Activated CD4-positive, alpha-beta T cell treated with anti-CD3 and anti-CD28 coated beads, Interleukin-2, Interleukin-6, amounts not matched to agents 100 ng/mL and 50 ng/mL, durations not matched to agents 16 hours and 8 hours (primary cell): ENCODE measurements around the gene SGMS1.

Source experiments
- DNase-seq: peaks from one replicate; pipeline ENCODE4 v3.0.0-alpha.2; 2020

Gene SGMS1

DNA sequence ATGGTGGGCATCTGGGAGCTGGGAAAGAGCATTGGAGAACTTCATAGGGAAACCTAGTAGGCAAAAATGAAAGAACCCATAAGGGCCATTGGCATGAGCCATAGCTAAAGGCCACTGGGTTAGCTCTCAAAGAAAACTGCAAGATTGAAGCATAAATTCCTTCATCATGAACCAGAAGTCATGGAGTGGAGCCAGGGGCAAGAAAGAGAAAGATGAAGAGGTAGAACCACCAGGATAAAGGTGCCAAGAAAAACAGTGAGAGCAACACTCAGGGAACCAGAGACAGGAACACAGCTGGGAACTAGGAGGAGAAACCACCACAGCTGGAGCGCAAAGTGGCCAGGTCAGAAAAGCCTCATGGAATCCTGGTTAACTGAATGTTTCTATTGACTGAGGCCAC is 11.5 kb upstream of the SGMS1 start:
- DNase-seq = no peak

DNA sequence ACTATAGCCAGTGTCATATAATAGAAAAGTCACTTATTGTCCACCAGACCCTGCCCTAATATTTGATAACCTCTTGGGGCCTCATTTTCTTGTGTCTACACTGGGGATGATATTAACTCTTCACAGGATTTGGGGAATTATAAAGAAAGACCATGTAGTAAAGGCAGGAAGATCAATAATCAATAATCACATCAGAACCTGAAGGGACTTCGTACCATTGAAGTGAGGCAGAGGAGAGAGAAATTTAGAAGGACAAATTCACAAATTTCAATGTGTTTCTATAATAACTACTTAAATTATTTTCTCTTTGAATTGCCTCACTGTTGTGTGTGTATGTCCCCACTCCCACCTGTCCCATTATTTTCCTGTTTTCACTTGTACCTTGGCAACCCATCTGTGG is 10.7 kb upstream of the SGMS1 start:
- no peak for DNase-seq

DNA sequence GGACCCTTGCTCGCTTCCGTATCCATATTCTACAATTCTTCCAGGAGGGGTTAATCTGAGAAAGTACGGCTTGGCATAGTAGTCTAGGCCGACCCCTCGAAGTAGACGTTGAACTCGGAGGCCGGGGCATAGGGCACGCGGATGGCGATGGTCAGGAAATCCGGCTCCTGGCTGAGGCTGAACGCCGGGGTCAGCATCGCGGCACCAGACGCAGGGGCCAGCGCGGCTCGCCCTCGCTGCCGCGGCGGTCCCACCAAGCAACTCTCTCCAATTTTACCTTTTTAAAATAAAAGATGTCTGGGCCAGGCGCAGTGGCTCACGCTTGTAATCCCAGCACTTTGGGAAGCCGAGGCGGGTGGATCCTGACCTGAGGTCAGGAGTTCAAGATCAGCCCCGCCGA is 7.3 kb upstream of the SGMS1 start:
- DNase-seq = no peak

DNA sequence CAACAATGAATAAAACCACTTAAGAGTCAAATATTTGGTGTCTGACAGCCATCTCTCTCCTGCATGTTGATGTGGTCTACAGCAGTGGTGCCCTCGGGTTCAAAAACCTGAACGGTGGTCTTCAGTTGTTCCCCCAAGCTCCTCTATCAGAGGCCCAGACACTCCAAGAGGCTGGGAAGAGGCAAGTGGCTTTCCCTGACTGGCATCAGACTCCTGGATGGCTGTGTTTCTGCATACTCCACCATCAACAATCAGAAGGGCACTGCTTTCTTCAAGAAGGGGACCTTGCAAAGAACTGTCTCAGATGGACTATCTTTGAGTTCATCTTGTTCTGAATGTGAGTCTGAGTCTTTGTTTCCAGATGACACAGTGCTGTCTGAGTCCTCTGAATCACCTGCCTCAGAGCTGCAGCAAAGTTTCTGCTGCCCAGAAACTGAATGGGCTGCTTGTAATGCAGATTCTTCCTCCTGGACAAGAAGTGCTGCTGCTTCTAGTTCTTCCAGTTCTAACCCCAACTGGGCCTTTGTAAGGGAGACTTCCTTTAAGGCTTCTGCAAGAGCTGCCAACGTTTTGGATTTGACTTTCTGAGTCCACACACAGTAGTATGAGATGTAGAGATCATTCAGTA is 5.9 kb upstream of the SGMS1 start:
- peak; percentile 68 for DNase-seq

DNA sequence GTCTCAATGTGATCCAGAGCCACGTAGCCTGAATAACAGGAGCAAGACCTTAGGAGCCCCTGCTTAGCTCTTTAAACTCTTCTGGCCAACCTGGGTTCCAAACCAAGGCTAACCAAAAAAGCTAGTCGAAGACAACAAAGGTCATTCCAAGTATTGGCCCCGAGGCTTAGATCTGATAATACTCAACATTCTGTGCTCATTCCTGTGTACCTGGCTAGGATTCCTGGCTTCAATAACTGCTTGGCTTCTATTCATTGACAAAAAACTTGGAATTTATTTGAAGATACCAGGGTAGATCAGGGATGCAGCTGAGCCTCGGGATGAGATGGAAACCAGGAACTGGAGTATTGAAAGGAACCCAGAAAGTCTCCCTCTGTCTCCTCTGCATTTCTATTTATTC is 4.1 kb upstream of the SGMS1 start:
- DNase-seq = no peak

DNA sequence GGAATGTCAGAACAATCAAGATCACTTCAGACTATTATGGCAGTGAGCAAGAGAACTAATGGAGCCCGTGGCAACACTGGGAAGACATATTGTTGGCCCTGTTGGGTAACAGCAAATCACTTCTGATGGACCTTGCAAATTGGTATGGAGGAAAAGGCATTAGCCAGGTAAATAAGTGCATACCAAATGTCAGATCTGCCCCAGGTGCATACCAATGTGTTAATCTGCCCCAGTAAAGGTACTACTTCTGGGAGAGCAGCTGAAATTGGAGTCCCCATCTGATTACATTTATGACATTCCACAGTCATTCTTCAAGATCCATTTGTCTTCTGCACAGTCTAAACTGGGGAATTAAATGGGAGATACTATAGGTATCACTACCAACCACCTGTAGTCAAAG is 3.7 kb upstream of the SGMS1 start:
- DNase-seq = no peak

DNA sequence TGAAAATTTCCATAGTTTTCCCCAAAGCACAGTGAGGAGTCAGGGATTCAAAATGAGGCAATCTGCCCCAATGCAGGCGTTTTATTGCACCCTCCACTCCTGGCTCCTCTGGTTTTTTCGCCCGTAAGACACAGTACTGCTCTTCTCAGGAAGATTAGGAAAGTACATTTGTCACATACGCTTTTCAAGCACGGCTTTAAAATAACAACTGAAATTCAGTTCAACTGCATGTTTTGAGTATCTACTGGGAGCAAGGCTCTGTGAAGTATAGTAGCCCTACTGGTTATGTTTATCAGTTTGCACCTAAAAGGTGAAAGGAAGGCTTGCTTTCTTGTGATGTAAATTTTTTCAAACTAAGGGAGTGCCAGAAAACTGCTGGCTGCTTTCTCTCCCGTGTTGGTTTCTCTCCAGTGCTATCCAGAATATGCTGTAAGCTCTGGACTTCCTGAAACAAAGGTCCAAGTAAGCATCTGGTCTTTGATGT is 1.9 kb upstream of the SGMS1 start:
- no peak for DNase-seq

DNA sequence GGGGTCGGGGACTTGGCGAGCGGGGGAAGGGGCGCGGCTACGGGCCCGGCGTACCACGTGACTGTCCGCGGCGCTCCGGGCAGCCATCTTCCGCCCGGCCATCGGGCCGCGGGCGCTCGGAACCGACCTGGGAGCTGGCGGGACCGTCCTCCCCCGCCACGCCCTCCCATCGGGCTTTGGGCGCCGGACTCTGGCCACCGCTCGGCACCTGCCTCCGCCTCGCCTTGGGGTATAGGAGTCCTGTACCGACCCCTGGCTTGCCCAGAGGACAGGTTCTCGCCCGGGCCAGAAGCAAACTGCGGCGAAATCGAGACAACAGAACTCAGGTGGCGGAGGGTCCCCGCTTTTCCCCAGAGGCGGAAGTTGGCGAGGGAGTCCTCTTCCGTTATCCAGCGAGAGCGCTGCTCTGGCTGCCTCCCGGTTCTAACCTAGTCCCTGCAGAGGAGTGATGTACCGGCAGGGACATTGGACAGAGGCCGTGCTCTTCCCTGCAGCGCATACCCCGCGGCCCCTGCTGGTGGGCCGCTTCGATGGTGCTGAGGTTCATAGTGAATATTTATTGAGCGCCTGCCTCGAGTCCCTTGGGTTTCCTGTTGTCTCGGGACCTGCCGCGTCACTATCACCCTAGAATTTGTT is 1.2 kb upstream of the SGMS1 start:
- DNase-seq = peak; percentile 66

DNA sequence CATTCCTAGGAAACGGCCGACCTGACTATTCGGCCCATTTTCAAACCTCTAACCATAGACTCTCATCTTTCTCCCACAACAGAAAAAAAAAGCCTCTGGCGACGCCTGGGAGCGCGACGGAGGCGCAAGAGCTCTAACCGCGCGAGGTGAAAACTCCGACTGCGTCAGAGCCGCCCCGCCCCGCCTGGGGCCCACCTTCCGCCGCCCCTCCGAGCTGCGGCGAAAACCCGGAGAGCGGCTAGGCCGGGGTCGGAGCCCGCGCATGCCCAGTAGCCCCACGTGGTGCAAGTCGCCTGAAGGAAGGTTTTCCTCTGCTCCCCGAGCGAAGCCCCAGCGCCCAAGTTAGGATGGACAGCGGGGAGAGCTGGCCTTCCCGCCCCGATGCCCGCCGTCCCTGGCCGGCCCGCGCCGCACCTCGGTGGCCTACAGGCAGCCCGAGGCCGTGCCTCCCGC is 683 bp upstream of the SGMS1 start:
- DNase-seq = peak; percentile 96

DNA sequence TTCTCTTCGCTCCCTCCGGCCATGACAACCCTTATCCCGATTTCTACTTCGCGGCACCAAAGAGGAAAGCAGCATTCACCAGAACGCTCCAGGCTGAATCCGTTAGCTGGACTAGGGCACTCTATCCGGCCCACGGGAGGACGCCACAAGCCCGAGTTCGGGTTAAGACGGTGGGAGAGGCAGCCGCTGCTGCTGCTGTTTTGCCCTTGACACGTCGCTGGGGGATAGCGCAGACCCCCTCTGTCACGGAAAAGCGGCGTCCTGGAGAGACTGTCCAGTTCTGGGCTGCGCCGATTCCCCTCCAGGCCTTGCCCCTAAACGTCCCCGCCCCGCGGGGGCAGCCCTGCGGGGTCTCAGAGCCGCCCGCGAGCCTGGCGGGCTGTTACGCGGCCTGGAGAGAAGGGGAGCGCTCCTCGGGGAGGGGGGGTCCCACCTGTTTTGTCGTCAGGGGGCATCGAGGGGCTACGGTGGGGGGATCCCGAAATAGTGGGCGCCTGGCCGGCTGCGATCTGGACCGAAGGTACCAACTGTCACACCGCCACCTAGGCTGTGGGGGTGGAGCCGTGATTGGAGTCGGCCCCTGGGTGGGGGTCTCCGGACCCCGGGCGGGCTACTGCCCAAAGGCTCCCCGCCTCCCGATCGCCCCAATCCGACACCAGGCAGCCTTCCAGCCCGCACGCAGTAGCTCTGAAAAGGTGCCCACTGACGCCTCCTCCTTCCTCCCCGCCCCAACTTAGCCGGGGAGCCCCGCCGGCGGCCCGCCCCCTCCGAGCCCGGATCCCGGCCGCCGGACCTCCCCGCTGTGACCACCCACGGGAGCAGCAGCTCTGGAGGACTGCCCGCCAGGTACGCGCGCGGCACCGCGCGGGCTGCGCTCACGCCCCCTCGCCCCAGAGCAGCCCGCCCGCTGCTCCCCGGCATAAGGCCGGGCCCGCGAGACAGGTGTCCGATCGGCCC is 772 bp downstream of the SGMS1 start:
- DNase-seq = peak; percentile 59

DNA sequence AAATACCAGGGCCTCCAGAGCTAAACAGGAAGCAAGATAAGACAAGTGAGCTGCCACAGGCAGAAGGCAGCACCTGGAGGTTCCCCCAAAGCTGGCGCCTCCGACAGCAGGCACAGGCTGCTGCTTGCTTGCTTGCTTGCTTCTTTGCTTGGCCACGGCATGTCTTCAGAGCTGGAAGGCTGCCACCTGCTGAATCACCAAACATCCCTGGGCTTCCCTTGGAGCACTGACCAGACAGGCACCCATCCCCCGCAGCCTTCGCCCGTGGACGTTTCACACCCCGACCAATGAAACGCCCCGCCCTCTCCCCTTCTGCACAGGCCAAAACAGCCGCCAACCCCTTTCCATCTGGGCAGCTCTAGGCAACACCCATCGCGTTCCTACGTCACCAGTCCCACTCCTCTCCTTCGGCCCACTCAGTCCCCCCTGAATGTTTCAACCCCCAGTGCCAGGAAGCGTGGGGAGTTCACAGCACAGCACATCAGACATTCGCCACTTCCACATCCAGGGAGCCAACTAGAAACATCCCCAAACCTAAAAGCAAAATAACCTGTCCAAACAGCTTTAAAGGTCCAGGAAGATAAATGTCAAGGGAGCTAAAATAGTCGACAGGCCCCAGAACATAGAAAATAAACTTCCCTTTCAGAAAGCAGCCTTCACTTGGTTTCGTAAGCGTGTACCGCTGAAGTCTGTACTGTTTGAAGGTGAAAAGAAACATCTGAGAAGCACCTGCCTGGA is 1.6 kb downstream of the SGMS1 start:
- peak; percentile 69 for DNase-seq

DNA sequence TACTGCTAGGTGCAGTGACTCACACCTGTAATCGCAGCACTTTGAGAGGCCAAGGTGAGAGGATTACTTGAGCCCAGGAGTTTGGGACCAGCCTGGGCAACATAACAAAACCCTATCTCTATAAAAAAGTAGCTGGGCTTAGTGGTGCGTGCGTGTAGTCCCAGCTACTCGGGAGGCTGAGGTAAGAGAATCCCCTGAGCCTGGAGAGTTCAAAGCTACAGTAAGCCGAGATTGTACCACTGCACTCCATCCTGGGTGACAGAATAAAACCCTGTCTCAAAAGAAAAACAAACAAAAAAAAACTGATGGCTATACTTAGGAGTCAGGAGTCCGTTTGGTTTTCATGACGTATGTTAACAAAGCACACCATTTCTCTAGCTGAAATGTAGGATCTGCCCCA is 2.9 kb downstream of the SGMS1 start:
- DNase-seq = no peak

DNA sequence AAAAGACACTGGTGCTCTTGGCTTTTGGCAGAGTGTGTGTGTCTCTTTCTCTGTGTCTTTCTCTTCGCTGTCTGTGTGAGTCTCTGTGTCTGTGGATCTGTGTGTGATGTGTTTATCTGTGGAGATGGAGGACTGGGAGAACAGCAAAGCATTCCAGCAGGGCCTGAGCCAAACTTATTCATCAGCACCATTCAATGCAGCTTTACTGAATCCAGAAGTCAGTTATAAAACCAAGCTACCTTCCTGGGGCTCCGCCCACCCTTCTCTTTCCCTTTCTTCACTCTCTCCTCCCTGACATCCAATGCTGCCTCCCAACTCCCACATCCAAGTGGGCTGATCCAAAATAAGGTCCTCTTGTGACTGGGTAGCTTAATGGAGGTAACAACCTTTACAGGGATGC is 3.9 kb downstream of the SGMS1 start:
- no peak for DNase-seq

DNA sequence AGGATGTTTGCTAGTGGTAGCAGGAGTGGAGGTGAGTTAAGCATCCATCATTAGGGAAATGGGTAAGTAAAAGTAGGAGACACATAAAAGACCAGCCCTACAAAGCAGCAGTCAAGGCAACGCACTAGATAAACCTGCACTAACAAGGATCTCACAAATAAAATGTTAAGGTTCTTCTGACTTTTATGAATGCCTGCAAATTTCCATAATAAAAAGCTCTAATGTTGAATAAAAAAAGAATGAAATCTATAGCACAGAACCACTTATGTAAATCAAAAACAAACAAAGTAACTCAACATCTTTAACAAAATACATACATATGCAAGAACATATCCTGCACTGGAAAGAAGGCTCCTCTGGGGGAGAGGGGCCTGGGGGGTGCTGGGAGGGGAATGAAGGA is 4.6 kb downstream of the SGMS1 start:
- no peak for DNase-seq

DNA sequence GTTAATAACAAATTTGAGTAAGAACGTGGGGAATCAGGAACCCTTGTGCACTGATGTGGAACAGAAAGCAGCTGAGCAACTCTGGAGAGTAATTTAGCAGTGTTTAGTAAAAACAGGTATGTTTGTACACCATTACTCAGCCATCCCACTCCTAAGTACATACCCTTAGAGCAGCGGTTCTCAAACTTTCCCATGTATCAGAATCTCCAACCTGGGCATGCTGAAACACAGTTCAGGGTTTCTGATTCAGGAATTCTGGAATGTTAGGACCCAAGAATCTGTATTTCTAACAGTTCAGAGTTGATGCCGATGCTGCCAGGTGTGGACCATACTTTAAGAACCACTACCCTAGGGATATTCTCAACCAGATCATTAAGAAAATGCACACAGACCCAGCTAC is 5.1 kb downstream of the SGMS1 start:
- no peak for DNase-seq

DNA sequence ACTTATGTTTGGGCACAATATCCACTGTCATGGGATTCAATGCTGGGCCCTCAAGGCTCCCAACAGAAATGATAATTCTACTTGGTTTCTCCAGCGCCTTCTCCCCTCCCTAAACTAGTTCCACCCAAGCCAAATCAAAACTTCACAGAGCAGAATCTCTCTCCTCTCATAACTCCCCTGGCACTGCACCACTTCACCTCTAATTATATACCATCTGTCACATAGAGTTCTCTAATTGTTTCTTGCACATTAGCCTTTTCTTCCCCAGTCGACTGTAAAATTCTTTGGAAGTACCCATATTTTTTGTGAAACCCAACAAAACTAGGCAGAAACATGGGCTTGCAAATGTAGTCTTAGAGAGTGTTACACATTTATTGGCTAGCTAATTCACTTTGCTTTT is 8.1 kb downstream of the SGMS1 start:
- DNase-seq = no peak

DNA sequence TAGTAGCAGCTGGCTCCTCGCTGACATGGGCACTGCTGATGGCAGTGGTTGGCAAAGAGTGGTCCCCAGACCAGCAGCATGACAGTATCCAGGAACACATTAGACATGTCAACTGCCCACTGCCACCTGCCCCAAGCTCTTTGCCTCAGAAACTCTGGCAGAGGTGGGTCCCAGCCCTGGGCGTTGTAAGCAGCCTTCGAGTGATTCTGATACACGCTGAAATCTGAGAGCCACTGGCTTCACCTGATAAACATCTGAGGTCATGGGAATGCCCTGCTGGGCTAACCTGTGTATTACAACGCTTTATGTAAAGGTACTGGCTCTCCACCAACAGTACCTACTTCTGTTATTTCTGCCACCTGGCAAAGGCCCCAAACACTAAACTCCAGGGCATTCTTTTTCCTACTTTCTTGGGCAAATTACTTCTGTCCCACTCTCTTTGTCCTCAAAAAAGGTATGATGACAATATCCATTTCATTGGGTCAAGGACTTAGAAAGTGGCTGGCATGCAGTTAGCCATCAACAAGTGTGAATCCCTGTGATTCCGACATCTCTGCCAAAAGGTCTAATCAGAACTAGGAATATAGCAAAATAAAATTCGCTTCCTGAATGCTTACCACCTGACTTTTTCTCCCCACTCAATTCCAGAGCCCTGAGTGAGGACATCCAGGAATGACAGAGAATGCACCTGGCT is 9.2 kb downstream of the SGMS1 start:
- no peak for DNase-seq

DNA sequence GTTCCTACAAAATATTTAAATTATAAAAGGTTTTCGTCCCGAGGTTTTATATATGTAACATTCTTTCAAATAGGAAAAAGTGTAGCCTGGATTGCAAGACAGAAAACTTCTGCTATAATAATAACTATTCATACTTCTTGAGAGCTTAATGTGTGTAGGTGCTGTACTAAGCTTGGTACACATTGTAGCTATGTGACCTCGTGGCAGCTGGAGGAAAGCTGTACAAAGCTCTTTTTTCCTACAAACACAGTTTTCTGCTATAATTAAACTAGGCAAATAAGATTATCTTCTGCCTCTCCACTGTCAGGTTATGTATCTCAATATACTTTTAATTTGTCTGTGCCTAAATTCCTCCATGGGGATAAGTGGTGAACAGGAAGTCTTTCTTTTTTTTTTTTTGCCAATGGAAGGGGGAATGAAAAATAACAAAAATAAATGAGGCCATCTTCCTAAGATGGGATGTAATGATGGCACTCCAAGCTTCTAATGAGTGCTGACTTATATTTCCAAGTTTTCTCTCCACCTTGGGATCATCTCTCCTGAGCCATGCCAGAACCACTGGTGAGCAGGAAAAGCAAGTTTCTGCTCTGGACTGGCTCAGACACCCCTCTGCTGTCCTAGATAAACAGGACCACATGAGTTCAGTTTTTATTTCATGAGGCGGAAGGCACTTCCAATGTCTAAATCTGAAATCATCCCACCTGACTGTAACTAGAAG is 9.9 kb downstream of the SGMS1 start:
- DNase-seq = no peak

DNA sequence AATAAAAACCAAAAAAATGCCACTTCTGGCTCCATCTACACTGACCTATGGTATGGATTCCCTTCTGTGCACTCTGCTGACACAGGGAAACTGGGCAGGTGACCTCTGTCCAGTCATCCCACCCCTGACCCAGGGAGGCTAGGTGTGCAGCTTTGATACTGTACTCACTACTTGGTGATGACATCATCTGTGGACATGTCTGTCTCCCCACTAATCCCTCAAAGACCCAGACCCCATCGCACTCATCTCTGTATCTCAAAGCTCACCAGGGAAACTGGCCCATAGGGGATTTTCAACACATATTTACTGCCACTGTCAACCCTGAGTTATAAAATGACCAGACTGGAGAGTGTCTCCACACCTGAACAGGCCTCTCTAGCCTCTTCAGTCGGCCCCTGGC is 10.6 kb downstream of the SGMS1 start:
- no peak for DNase-seq

DNA sequence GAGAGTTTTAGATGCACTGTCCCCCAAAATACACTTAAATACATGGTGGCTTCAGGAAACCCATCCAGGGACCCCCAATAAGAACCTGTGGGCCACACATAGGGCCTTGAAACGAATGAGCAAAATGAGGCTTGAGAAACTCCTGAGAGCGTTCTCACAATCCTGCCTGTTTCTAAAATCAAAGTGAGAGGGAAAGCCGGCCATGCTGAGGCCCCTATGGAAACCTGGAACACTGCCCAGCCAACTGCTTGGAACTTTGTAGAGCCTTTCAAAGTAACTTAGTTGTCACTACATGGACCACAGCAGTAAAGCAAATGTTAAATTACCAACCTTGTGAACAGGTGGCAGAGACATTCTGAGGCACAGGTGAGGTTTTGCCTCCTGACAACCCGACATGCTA is 13.4 kb downstream of the SGMS1 start:
- no peak for DNase-seq

DNA sequence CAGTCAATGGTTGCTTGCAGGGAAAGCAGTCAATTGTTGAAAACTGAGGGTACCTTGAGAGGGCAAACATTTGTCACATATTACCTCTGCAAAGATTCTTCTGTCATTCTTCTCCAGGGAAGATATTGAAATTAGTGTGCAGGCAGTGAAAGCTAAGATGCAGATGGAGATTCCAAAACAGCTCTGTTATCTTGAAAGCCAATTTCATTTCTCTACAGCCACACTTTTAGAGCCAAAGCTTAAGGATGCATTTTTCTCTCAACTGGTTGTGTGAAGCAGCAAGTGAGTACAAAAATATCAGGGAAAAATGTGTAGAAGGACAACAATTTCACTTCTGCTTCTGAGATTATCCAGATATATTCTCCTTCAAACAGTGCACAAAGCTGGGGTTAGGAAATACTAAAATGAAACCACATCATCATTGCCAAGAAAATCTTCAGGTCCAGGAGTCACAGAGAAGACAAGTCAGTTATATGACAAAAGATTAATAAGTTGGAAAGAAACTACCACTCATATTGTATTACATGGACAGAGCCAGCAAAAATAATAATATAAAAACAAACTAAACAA is 16.3 kb downstream of the SGMS1 start:
- DNase-seq = no peak

DNA sequence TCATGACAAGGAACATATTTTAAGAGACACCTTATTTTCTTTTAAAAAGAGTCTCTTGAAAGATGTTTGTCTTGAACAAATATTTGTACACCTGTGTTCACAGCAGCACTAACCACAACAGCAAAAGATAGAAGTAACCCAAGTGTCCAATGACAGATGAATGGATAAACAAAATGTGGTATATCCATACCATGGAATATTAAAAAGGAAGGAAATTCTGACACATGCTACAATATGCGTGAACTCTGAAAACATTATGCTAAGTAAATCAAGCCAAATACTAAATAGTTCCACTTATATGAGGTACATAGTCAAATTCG is 17.8 kb downstream of the SGMS1 start:
- no peak for DNase-seq
